GM12878 (cell line): Measurements from ENCODE around the gene BNIP2. TPM values are rescaled to one million over a fixed set of nuclear protein-coding genes. Genes with fewer than 3 reads are reported as not detected.

Experiments
- ATF2 ChIP-seq: IDR thresholded peaks from 2 replicates; pipeline ENCODE4 v1.6.1; 2012; ENCODE audit warnings: low read length, inconsistent platforms
- CEBPZ ChIP-seq: fragments of 150-350 bp; IDR thresholded peaks from 2 replicates; pipeline ENCODE4 v1.6.1; 2016; ENCODE audit warnings: low read depth, low read length
- CHD4 ChIP-seq: fragments of 200-600 bp; sonication (generic); IDR thresholded peaks from 2 replicates; pipeline ENCODE4 v1.6.1; 2016; ENCODE audit warnings: mild to moderate bottlenecking
- CREM ChIP-seq: IDR thresholded peaks from 2 replicates; pipeline ENCODE4 v1.6.1; 2014; ENCODE audit warnings: antibody characterized with exemption, low read depth
- CTCF ChIP-seq, 3 experiments: IDR thresholded peaks in 2 of 3; conservative IDR thresholded peaks in 1 of 3; 2 replicates each; pipeline ENCODE4 v1.5.1; 2011; ENCODE audit warnings: low read depth in 3 of 3, low read length in 3 of 3, mild to moderate bottlenecking in 3 of 3, control low read depth in 2 of 3, moderate library complexity in 2 of 3, inconsistent platforms in 1 of 3, mixed read lengths in 1 of 3; ENCODE audit not compliant: control insufficient read depth in 2 of 3, insufficient read depth in 1 of 3; ENCODE audit errors: extremely low read depth in 1 of 3
- E2F8 ChIP-seq: fragments of 450-650 bp; IDR thresholded peaks from 2 replicates; pipeline ENCODE4 v1.6.1; 2018; ENCODE audit warnings: mild to moderate bottlenecking, low read depth, moderate library complexity; ENCODE audit not compliant: partially characterized antibody
- IRF3 ChIP-seq: fragments of 450-650 bp; IDR thresholded peaks from 2 replicates; pipeline ENCODE4 v1.6.1; 2014; ENCODE audit warnings: mild to moderate bottlenecking
- MLLT1 ChIP-seq: fragments of 450-650 bp; IDR thresholded peaks from 2 replicates; pipeline ENCODE4 v1.6.1; 2016; ENCODE audit warnings: mild to moderate bottlenecking
- MTA2 ChIP-seq: fragments of 450-650 bp; IDR thresholded peaks from 2 replicates; pipeline ENCODE4 v1.6.1; 2016; ENCODE audit warnings: low read depth, mild to moderate bottlenecking, moderate library complexity
- PAX8 ChIP-seq: fragments of 450-650 bp; IDR thresholded peaks from 2 replicates; pipeline ENCODE4 v1.6.1; 2017; ENCODE audit warnings: mild to moderate bottlenecking, moderate library complexity
- PBX3 ChIP-seq: IDR thresholded peaks from 2 replicates; pipeline ENCODE4 v1.6.1; 2011; ENCODE audit warnings: mild to moderate bottlenecking, low read depth, low read length, moderate library complexity; ENCODE audit not compliant: insufficient replicate concordance
- SPI1 ChIP-seq: IDR thresholded peaks from 2 replicates; pipeline ENCODE4 v1.6.1; 2011; ENCODE audit warnings: low read depth, mild to moderate bottlenecking, low read length, moderate library complexity, borderline replicate concordance; ENCODE audit not compliant: insufficient read depth
- TCF7 ChIP-seq: IDR thresholded peaks from 2 replicates; pipeline ENCODE4 v1.6.1; 2014; ENCODE audit warnings: antibody characterized with exemption, borderline replicate concordance
- USF2 ChIP-seq: IDR thresholded peaks from 2 replicates; pipeline ENCODE4 v1.6.1; 2011; ENCODE audit warnings: low read depth, low read length, improper control_type of control experiment, borderline replicate concordance
- ZNF207 ChIP-seq: fragments of 450-650 bp; IDR thresholded peaks from 2 replicates; pipeline ENCODE4 v1.6.1; 2014; ENCODE audit warnings: antibody characterized with exemption, mild to moderate bottlenecking, borderline replicate concordance
- polyA plus RNA-seq, 11 experiments: library from polyadenylated mRNA; depleted of rRNA in 4 of 11; unstranded in 6 of 11; stranded (reverse) in 5 of 11; fragments of >200 nt; fragmentation: Nextera tagmentation in 4 of 11; fragmentation: Illumina TruSeq in 1 of 11; extraction: Ambion mirVana in 4 of 11; extraction: Trizol in 1 of 11; gene quantifications; 1 replicate in 1 of 11; 2 replicates in 10 of 11; pipeline versions ENCODE4 v1.2.1 to v1.2.3, GENCODE V29; 2011 to 2016; ENCODE audit warnings: inconsistent platforms in 2 of 11, missing spikeins in 2 of 11, low read depth in 1 of 11
- total RNA-seq, 4 experiments: library from RNA; depleted of rRNA in 3 of 4; stranded (reverse); fragments of >200 nt in 3 of 4; fragmentation: Illumina TruSeq in 1 of 4; extraction: Trizol in 1 of 4; gene quantifications; 2 replicates each; pipeline versions ENCODE4 v1.2.1 to v1.2.3, GENCODE V29; 2013 to 2021

Gene BNIP2
- total and polyA plus RNA-seq, 10 of the 15 experiments (the other 5 are each of a cell fraction or from before 2014, with no cell fraction given): 29.9 to 122 (median 67.7) TPM

- no peak for TF ChIP-seq CEBPZ
- peak; percentile 56 for TF ChIP-seq MTA2
- TF ChIP-seq CREM: no peak
- TF ChIP-seq SPI1: peak; percentile 97
- TF ChIP-seq USF2: no peak
- TF ChIP-seq ZNF207: no peak
- no peak for TF ChIP-seq E2F8
- TF ChIP-seq TCF7: no peak
- TF ChIP-seq PBX3: no peak
- TF ChIP-seq ATF2: 0 out of 2 replicates have a peak, but pooled peaks have one; percentile 20
- no peak for TF ChIP-seq PAX8
- TF ChIP-seq IRF3: no peak
- no peak for TF ChIP-seq CHD4
- TF ChIP-seq CTCF (IDR thresholded peaks at IDR 0.05 in 2 of 3, conservative IDR thresholded peaks at IDR 0.05 in 1 of 3; ENCODE audit: control insufficient read depth in 2 of 3, extremely low read depth in 1 of 3, insufficient read depth in 1 of 3, low read depth in 3 of 3, low read length in 3 of 3): no peak
- no peak; the same call in 1 of the 2 replicates for TF ChIP-seq MLLT1
Observed at GRCh38 chr15:59686389-59686788, 2.7 kb downstream of the BNIP2 start (continued).
